Keratinocyte (primary cell): ENCODE data around the gene CRADD. TPM values are rescaled to one million over a fixed set of nuclear protein-coding genes. Genes with fewer than 3 reads are reported as not detected.

Experiments used
- DNase-seq: peaks from one replicate; pipeline ENCODE4 v3.0.0-alpha.2; 2011; ENCODE audit warnings: low read depth, missing footprints, low spot score
- FAIRE-seq: peaks from 2 replicates; lab custom pipeline; 2011; peaks lifted over from hg19 to GRCh38; lab: Jason Lieb, UNC
- H2AFZ ChIP-seq: 2 replicates; pipeline ENCODE4 v1.6.0; 2012; ENCODE audit warnings: low read length, control low read depth, inconsistent platforms; ENCODE audit not compliant: control insufficient read depth
- H3K27ac ChIP-seq: 2 replicates; pipeline ENCODE4 v1.5.1; 2011; ENCODE audit warnings: low read length; ENCODE audit not compliant: control insufficient read depth, insufficient read depth
- H3K27me3 ChIP-seq: 3 replicates; pipeline ENCODE4 v1.6.0; 2011; ENCODE audit warnings: low read length; ENCODE audit not compliant: control insufficient read depth, insufficient read depth; ENCODE audit errors: extremely low read depth
- H3K36me3 ChIP-seq, 2 experiments: 2 replicates in 1 of 2; 3 replicates in 1 of 2; pipeline ENCODE4 v1.5.1; 2011; ENCODE audit warnings: low read length in 2 of 2, mild to moderate bottlenecking in 1 of 2; ENCODE audit not compliant: control insufficient read depth in 2 of 2, insufficient read depth in 2 of 2; ENCODE audit errors: extremely low read depth in 1 of 2
- H3K4me1 ChIP-seq: 3 replicates; pipeline ENCODE4 v1.5.1; 2011; ENCODE audit warnings: low read length; ENCODE audit not compliant: control insufficient read depth, insufficient read depth; ENCODE audit errors: extremely low read depth
- H3K4me2 ChIP-seq: 3 replicates; pipeline ENCODE4 v1.6.0; 2011; ENCODE audit warnings: low read depth, low read length; ENCODE audit not compliant: control insufficient read depth, insufficient read depth; ENCODE audit errors: extremely low read depth
- H3K4me3 ChIP-seq, 3 experiments: fragments of 200-600 bp in 1 of 3; sonication (generic) in 1 of 3; 2 replicates in 2 of 3; 3 replicates in 1 of 3; pipeline ENCODE4 v1.5.1; 2011 to 2016; ENCODE audit warnings: low read length in 3 of 3, mild to moderate bottlenecking in 3 of 3, control low read depth in 2 of 3, inconsistent platforms in 1 of 3, low read depth in 1 of 3, mixed read lengths in 1 of 3, mixed run types in 1 of 3, moderate library complexity in 1 of 3; ENCODE audit not compliant: control insufficient read depth in 2 of 3, insufficient read depth in 2 of 3; ENCODE audit errors: extremely low read depth in 1 of 3
- H3K79me2 ChIP-seq: 2 replicates; pipeline ENCODE4 v1.6.0; 2012; ENCODE audit warnings: low read length; ENCODE audit not compliant: control insufficient read depth, insufficient read depth
- H3K9ac ChIP-seq: 3 replicates; pipeline ENCODE4 v1.6.0; 2011; ENCODE audit warnings: low read length; ENCODE audit not compliant: control insufficient read depth, insufficient read depth; ENCODE audit errors: extremely low read depth
- H3K9me1 ChIP-seq: 3 replicates; pipeline ENCODE4 v1.6.0; 2011; ENCODE audit warnings: low read length; ENCODE audit not compliant: control insufficient read depth, insufficient read depth; ENCODE audit errors: extremely low read depth
- H3K9me3 ChIP-seq: 2 replicates; pipeline ENCODE4 v1.5.1; 2012; ENCODE audit warnings: low read depth, low read length; ENCODE audit not compliant: control insufficient read depth
- H4K20me1 ChIP-seq: 3 replicates; pipeline ENCODE4 v1.6.0; 2011; ENCODE audit warnings: low read length; ENCODE audit not compliant: control insufficient read depth, insufficient read depth; ENCODE audit errors: extremely low read depth
- CTCF ChIP-seq, 3 experiments: IDR thresholded peaks in 1 of 3; conservative IDR thresholded peaks in 1 of 3; optimal IDR thresholded peaks in 1 of 3; 2 replicates in 2 of 3; 3 replicates in 1 of 3; pipeline versions ENCODE3 to v1.5.1; 2011; ENCODE audit warnings: low read length in 3 of 3, mild to moderate bottlenecking in 3 of 3, moderate library complexity in 2 of 3, control low read depth in 1 of 3, inconsistent platforms in 1 of 3; ENCODE audit not compliant: insufficient read depth in 2 of 3; ENCODE audit errors: extremely low read depth in 1 of 3
- EZH2 ChIP-seq: IDR thresholded peaks from one replicate; pipeline ENCODE4 v1.6.1; 2012; ENCODE audit warnings: inconsistent platforms, mild to moderate bottlenecking, low read length, moderate library complexity
- dilution Hi-C: fragments of 300-500 bp; cut with MboI; formaldehyde crosslinking; loops from one replicate; pipeline ENCODE4 v1.7.0; 2020; ENCODE audit warnings: low sequenced_read_pairs; ENCODE audit not compliant: extremely low pct_ligation_motif_present
- polyA plus RNA-seq, 5 experiments: library from polyadenylated mRNA; depleted of rRNA in 3 of 5; stranded (reverse) in 3 of 5; stranded (forward) in 1 of 5; unstranded in 1 of 5; fragments of >200 nt; gene quantifications; 1 replicate in 1 of 5; 2 replicates in 3 of 5; 3 replicates in 1 of 5; pipeline versions ENCODE4 v1.2.1 to v1.2.3, GENCODE V29; 2011 to 2012; ENCODE audit warnings: missing spikeins in 2 of 5, low read depth in 1 of 5, low replicate concordance in 1 of 5

The CRADD gene
- polyA plus RNA-seq, 1 donor (not counting 4 experiments of a cell fraction or from before 2014, with no cell fraction given), result 11.2 TPM

GRCh38 chr12:93839064-93839463 is 161.9 kb downstream of the CRADD start:
- H3K9me3 ChIP-seq, result no peaks in the 10 kb centered on the region
- no peak for FAIRE-seq
- no peak overlapping the region for H2AFZ ChIP-seq
- no peak overlapping the region for H3K27ac ChIP-seq
- H3K9me1 ChIP-seq, result no peaks in the 10 kb centered on the region
- H3K79me2 ChIP-seq, result no peaks in the 10 kb centered on the region
- H4K20me1 ChIP-seq, result no peaks in the 10 kb centered on the region
- DNase-seq, result no peak
- H3K9ac ChIP-seq, result no peak overlapping the region
- dilution Hi-C loops, result no loop called here
- no peaks in the 10 kb centered on the region for H3K4me1 ChIP-seq
- H3K27me3 ChIP-seq, result no peaks in the 10 kb centered on the region
- H3K4me3 ChIP-seq, result no peak overlapping the region
- no peak for TF ChIP-seq EZH2
- no peak for TF ChIP-seq CTCF (optimal IDR thresholded peaks at IDR 0.05 in 1 of 3, IDR thresholded peaks at IDR 0.05 in 1 of 3, conservative IDR thresholded peaks at IDR 0.05 in 1 of 3; ENCODE audit: extremely low read depth in 1 of 3, insufficient read depth in 2 of 3, low read length in 3 of 3)
- no peak overlapping the region for H3K4me2 ChIP-seq
- H3K36me3 ChIP-seq, result no peaks in the 10 kb centered on the region

- no peaks in the 10 kb centered on the region for H3K4me1 ChIP-seq
- FAIRE-seq (no peak), DNase-seq (no peak)
- no peaks in the 10 kb centered on the region for H3K9me1 ChIP-seq
- dilution Hi-C loops, result no loop called here
- TF ChIP-seq EZH2 (no peak), CTCF (optimal IDR thresholded peaks at IDR 0.05 in 1 of 3, IDR thresholded peaks at IDR 0.05 in 1 of 3, conservative IDR thresholded peaks at IDR 0.05 in 1 of 3; ENCODE audit: extremely low read depth in 1 of 3, insufficient read depth in 2 of 3, low read length in 3 of 3) (no peak)
- no peaks in the 10 kb centered on the region for H3K36me3 ChIP-seq
- H4K20me1 ChIP-seq, result no peaks in the 10 kb centered on the region
- H3K27me3 ChIP-seq, result no peaks in the 10 kb centered on the region
- no peak overlapping the region for H3K9ac ChIP-seq
- no peak overlapping the region for H3K27ac ChIP-seq
- H3K4me2 ChIP-seq, result no peak overlapping the region
- no peaks in the 10 kb centered on the region for H3K9me3 ChIP-seq
- no peak overlapping the region for H2AFZ ChIP-seq
- no peaks in the 10 kb centered on the region for H3K79me2 ChIP-seq
- H3K4me3 ChIP-seq, result no peak overlapping the region
Measured at GRCh38 chr12:93841671-93842070, 164.5 kb downstream of the CRADD start.
